Activated CD8-positive, alpha-beta memory T cell treated with anti-CD3 and anti-CD28 coated beads for 1 hour (primary cell): ENCODE results near the gene STX11.
"Not testable (repeated sequence)": the region's sequence is repeated elsewhere in the genome, so short reads cannot be mapped to it uniquely, and the experiment has no call there.

ENCODE experiments used
- DNase-seq, 2 donors: peaks; one replicate each; pipeline ENCODE4 v3.0.0-alpha.2; 2020; ENCODE audit warnings: low read depth in 1 of 2; ENCODE audit errors: extremely low read depth in 1 of 2

Gene STX11

GRCh38 chr6:144174006-144174405, 23.7 kb downstream of the STX11 start:
- no peak for DNase-seq

GRCh38 chr6:144176043-144176442, 25.7 kb downstream of the STX11 start:
- no peak for DNase-seq

- no peak for DNase-seq
Measured at GRCh38 chr6:144177726-144178125, 27.4 kb downstream of the STX11 start.

DNA sequence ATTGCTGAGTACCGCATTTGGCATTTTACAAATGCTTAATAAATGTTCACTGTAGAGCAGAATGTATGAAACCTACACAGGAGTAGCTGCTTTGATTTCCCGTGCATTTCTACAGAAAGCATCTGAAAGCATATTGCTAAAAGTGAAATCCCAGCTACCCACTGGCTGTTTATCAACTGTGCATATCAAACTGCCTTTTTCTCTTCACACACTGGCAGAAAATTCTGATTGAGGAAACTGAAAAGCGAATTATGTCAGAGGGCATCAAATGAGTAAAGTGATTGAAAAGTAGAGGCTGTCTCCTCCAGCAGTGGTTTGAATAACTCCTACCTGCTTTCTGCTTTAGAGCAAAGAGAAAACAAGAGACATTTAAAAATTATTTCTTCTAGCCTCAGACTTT, 28.0 kb downstream of the STX11 start:
- no peak for DNase-seq

GRCh38 chr6:144179237-144179636, 28.9 kb downstream of the STX11 start:
- DNase-seq: no peak

DNA sequence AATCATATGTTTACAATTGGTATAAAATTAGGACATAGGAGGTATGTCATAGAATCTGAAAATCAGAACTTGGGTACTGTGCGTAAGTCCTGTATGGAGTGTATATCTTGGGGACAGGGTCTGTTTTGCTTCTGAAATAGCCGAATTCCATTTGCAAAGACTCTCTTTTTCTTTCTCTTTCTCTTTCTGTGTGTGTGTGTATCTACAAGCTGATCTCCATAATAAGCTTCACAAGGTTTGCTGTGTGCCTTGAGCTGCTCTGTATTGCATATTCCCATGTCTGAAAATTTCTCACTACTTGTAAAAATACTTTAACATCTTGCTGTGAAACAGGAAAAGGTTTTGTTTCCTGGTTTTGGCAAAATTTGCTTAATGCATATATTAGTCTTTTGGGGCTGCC, 29.5 kb downstream of the STX11 start:
- no peak for DNase-seq

DNA sequence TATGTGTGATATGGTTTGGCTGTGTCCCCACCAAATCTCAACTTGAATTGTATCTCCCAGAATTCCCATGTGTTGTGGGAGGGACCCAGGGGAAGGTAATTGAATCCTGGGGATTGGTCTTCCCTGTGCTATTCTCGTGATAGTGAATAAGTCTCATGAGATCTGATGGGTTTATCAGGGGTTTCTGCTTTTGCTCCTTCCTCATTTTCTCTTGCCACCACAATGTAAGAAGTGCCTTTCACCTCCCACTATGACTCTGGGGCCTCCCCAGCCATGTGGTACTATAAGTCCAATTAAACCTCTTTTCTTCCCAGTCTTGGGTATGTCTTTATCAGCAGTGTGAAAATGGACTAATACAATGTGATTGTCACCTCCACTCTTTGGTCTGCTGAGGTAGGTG, 30.0 kb downstream of the STX11 start:
- DNase-seq: not testable (repeated sequence)

DNA sequence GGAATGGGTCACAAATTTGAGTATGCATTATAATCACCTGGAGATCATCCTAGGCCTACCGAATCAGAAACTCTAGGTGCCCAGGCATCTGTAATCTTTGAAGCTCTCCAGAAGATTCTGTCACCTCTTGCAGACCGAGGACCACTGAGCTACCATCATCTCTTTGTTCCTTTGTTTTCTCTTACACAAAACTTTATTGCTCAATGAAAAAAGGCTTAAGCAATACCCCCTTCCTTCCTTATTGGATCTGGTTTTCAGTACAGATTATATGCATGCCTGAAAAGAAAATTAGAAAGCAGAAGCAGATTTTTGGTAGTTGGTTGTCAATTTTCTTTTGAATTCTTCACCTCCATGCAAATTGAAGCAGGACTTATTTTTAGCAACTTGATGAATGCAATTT, 31.3 kb downstream of the STX11 start:
- DNase-seq: no peak

- DNase-seq: not testable (repeated sequence)
Measured at GRCh38 chr6:144184186-144184585, 33.9 kb downstream of the STX11 start.

DNA sequence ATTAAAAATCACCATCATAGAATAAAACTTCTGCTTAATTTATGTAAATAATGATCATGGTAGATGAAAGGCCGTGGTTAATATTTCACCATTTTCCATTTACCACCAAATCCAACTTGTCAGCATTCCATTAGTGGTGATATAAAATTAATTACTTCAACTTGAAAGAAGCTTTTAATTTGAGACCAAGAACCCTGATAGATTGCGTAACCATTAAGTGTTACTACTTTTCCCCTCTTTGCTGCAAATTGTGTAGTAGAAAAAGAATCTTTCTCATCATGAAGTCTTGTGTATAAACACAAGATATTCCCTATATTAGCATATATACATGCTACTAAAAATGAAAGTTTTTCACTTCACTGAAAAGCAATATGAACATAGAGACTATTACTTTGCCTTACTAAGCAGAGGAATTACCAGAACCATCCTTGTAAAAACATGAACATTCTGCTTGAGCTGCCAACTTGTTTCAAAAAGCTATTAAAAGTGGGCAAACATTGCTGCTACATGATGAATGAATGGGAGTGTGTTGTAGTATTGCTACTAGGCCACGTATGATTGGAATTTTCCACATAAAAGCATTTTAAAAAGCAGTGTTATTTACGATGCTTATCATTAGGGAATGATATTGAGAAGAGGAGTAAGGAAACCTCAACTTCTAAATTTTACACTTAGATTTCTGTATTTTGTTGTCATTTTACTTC, 35.0 kb downstream of the STX11 start:
- DNase-seq: no peak

DNA sequence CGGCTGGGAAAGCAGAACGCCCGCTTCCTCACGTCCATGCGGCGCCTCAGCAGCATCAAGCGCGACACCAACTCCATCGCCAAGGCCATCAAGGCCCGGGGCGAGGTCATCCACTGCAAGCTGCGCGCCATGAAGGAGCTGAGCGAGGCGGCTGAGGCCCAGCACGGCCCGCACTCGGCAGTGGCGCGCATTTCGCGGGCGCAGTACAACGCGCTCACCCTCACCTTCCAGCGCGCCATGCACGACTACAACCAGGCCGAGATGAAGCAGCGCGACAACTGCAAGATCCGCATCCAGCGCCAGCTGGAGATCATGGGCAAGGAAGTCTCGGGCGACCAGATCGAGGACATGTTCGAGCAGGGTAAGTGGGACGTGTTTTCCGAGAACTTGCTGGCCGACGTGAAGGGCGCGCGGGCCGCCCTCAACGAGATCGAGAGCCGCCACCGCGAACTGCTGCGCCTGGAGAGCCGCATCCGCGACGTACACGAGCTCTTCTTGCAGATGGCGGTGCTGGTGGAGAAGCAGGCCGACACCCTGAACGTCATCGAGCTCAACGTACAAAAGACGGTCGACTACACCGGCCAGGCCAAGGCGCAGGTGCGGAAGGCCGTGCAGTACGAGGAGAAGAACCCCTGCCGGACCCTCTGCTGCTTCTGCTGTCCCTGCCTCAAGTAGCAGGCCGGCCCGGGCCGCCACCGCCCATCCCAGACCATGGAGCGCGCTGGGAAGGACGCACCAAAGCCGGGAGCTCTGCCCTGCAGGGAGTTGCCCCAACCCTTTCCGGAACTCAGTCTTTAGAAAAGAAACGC, 36.7 kb downstream of the STX11 start:
- DNase-seq: no peak

DNA sequence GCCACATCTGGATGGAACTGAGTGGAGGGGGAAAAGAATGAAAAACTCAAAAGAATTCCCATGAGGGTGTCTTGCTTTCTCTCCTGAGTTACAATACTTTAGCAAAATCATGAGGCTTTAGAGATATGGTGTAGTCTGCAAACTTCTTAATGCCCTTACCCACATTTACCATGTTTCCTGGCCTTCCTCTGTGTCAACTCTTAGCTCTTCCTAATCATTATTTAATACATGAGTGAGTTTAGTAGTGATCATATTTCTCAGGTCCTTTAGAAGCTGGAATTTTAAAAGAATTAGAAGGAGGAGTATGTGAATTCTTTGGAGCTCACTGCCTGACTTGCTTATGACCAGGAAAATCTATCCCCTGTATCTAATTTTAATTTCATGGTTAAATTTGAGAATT, 39.0 kb downstream of the STX11 start:
- no peak for DNase-seq

GRCh38 chr6:144190080-144190479, 39.8 kb downstream of the STX11 start:
- DNase-seq: no peak

- no peak for DNase-seq
Measured at GRCh38 chr6:144190593-144190992, 40.3 kb downstream of the STX11 start.

GRCh38 chr6:144193181-144193580, 42.9 kb downstream of the STX11 start:
- no peak for DNase-seq

DNA sequence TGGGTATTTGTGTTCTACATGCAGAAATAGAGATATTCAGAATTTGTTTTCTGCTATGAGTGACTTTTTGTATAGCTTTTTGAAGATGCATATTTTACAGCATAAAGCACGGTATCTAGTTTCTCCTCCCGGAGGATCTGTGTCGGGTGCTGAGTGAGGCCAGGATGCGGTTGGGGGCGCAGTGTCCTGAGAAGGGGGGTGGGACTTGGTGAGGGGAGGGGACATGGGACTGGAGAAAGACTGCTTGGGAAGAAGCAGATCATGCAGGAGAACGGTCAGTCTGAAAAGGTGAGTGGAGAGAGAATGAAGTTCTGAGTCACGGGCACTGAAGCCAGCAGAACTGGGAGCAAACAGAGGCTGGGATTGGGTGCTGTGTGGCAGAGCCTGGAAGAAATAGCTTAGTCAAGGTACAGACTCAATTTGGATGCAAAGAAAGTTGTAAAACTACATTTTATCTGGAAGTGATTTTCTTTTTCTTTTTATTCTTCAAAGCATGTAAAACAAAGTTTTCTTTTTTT, 44.0 kb downstream of the STX11 start:
- no peak for DNase-seq

DNA sequence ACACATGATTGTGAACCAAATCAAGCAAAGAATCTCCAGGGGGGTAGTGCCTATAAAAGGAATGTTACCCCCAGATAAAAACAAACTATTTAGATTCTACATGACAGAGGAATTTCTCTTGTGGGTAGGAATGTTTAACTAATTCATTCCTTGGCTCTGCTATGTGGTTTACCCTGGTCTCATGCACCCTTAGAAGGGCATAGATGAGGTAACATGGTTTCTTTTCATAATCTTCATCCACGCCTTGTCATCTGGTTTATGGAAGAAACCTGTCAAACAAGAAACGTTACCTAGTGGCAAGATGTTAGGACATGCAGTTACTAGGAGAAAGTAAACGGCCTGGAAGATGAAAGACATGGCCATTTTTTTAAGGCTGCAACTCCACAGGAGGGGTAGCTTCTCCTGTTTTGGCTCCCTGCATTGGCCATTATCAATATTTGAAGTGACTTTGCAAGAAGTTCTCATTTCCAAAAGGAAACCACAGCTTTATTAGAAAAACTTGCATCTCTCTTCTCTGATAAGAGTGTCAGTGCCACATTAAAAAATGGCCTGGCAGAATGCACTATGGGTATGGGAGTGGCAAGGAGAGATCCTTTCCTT, 45.5 kb downstream of the STX11 start:
- no peak for DNase-seq

GRCh38 chr6:144197919-144198318, 47.6 kb downstream of the STX11 start:
- no peak for DNase-seq

- no peak for DNase-seq
Measured at GRCh38 chr6:144202879-144203468, 52.7 kb downstream of the STX11 start.

DNA sequence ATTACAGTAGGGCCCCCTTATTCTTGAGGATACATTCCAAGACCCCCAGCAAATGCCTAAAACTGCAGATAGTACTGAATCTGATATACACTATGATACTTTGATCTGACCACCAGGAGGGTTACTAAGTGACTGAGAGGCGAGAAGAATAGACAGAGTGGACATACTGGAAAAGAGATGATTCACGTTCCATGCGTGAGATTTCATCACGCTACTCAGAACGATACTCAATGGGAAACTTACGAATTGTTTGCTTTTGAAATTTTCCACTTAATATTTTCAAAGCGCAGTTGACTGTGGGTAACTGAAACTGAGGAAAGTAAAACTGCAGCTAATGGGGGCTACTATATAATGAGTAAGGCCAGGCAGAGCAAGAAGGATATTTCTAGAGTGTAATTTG, 60.8 kb downstream of the STX11 start:
- DNase-seq: no peak

DNA sequence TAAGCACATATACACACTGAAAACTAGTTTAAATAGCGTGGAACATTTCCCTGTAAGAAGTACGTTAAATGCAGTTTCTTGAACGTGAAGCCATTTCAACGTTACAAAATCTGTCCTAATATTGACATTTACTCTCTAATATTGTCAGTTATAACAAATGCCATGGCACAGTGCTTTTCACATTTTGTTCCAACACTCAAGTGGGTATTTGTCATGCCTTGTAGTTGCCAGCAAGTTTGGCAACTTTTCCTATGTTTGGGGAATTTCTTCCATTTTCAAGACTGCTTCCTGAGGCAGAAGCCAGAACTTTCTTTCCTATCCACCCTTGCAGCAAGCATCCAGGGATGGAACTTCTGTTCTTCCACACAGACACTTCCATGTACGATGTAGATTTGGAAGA, 63.0 kb downstream of the STX11 start:
- DNase-seq: no peak
